ENCODE measurements around the gene CHMP5. TPM values are rescaled to one million over a fixed set of nuclear protein-coding genes. Genes with fewer than 3 reads are reported as not detected.

CHMP5 gene
- polyA plus RNA-seq, 3 donors, result 33.5 to 72.5 (median 65.0) TPM

DNA sequence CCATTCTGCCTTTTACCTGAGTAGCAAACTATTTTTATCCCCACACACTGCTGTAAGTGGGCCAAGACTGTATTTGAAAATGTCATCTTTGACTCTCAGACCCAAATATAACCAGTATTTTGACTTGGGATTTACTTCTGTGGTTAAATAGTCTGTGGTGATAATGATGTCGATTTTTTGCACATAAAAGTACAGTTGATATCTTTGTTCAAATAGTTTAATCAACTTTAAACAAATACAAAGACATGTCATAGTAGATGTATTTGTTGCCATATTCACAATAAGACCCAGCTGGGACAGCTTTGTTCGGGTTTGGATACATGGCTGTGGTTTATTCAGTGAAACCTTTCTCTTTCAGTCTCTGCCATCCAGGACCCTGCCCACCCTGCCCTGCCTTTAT is 45.9 kb downstream of the CHMP5 start:
- Histone ChIP-seq H3K36me3 (replicated peaks in 1 of 2; ENCODE audit: control insufficient read depth in 1 of 2, insufficient read depth in 2 of 2, low read length in 2 of 2) (peaks cover 94 to 100% of the 10 kb centered on the region in 2 donors), H3K9ac (ENCODE audit: insufficient read depth, low read length, poor library complexity, severe bottlenecking) (no peak overlapping the region), H2AFZ (ENCODE audit: insufficient read depth, low read depth, low read length, poor library complexity, severe bottlenecking) (no peak overlapping the region), H3K9me3 (replicated peaks in 1 of 2; ENCODE audit: control insufficient read depth in 1 of 2, insufficient read depth in 1 of 2, low read length in 2 of 2) (no peaks in the 10 kb centered on the region), H4K20me1 (ENCODE audit: insufficient read depth, low read length) (no peaks in the 10 kb centered on the region), H3K27ac (ENCODE audit: low read depth in 1 of 2, low read length in 2 of 2) (peak overlapping the region in 1 of 2 donors; percentile 29), H3K27me3 (ENCODE audit: control insufficient read depth in 2 of 2, insufficient read depth in 2 of 2, low read length in 2 of 2) (no peaks in the 10 kb centered on the region), H3K4me1 (ENCODE audit: control insufficient read depth in 1 of 2, insufficient read depth in 2 of 2, low read length in 2 of 2) (no peaks in the 10 kb centered on the region), H3K79me2 (ENCODE audit: insufficient read depth, low read length) (no peaks in the 10 kb centered on the region), H3K4me3 (replicated peaks in 1 of 3; ENCODE audit: low read depth in 2 of 3, low read length in 3 of 3) (no peak overlapping the region), H3K4me2 (replicated peaks; ENCODE audit: extremely low read depth, low read length, poor library complexity, severe bottlenecking) (no peak overlapping the region)
- H3K4me3 Mint-ChIP-seq, result no peak overlapping the region
- H3K9me3 Mint-ChIP-seq, result no peaks in the 10 kb centered on the region
- WGBS (ENCODE audit: insufficient coverage), result no CpG with 5 or more reads among the region's 2 CpGs
- H3K4me1 Mint-ChIP-seq, result no peaks in the 10 kb centered on the region
- no peak for DNase-seq
- no peaks in the 10 kb centered on the region for H3K27me3 Mint-ChIP-seq (ENCODE audit: low read depth in 3 of 3)
- peaks cover 66 to 79% of the 10 kb centered on the region in 2 donors for H3K36me3 Mint-ChIP-seq
- peak overlapping the region in 1 of 7 donors; percentile 54 for H3K27ac Mint-ChIP-seq
- intact Hi-C loops (cut with micrococcal nuclease), result no loop called here
- no peak for TF ChIP-seq CTCF (IDR thresholded peaks at IDR 0.05)

DNA sequence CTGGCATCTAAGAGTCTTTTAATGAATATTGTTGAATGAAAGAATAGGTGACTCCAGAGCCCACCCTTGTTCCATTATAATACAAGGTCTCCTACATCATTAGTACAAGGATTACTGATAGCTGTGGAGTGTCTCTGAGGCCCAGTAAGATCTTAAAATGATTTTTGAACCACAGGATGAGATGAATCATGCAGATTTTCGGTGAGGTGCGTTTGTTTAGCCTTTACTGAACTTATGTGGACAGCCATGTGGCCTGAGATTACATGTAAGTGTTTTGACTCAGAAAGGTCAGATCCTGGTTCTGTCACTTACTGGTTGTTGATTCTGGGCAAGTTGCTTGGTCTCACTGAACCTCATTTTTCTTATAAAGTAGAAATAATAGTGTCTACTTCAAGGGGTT is 47.1 kb downstream of the CHMP5 start:
- H3K4me3 ChIP-seq (replicated peaks in 1 of 3; ENCODE audit: low read depth in 2 of 3, low read length in 3 of 3), result no peak overlapping the region
- no peak overlapping the region for H3K27ac ChIP-seq (ENCODE audit: low read depth in 1 of 2, low read length in 2 of 2)
- intact Hi-C loops (cut with micrococcal nuclease), result no loop called here
- H3K4me3 Mint-ChIP-seq, result no peak overlapping the region
- WGBS (ENCODE audit: insufficient coverage), result 86% methylated on average over 2 of the region's 2 CpGs
- H3K4me2 ChIP-seq (replicated peaks; ENCODE audit: extremely low read depth, low read length, poor library complexity, severe bottlenecking), result no peak overlapping the region
- H3K4me1 ChIP-seq (ENCODE audit: control insufficient read depth in 1 of 2, insufficient read depth in 2 of 2, low read length in 2 of 2), result no peaks in the 10 kb centered on the region
- no peaks in the 10 kb centered on the region for H3K27me3 Mint-ChIP-seq (ENCODE audit: low read depth in 3 of 3)
- no peak overlapping the region for H3K9ac ChIP-seq (ENCODE audit: insufficient read depth, low read length, poor library complexity, severe bottlenecking)
- no peaks in the 10 kb centered on the region for H3K9me3 Mint-ChIP-seq
- H3K4me1 Mint-ChIP-seq, result no peaks in the 10 kb centered on the region
- peaks cover 93 to 100% of the 10 kb centered on the region in 2 donors for H3K36me3 ChIP-seq (replicated peaks in 1 of 2; ENCODE audit: control insufficient read depth in 1 of 2, insufficient read depth in 2 of 2, low read length in 2 of 2)
- H4K20me1 ChIP-seq (ENCODE audit: insufficient read depth, low read length), result no peaks in the 10 kb centered on the region
- DNase-seq, result no peak
- H3K27ac Mint-ChIP-seq, result no peak overlapping the region
- H2AFZ ChIP-seq (ENCODE audit: insufficient read depth, low read depth, low read length, poor library complexity, severe bottlenecking), result no peak overlapping the region
- no peaks in the 10 kb centered on the region for H3K27me3 ChIP-seq (ENCODE audit: control insufficient read depth in 2 of 2, insufficient read depth in 2 of 2, low read length in 2 of 2)
- H3K79me2 ChIP-seq (ENCODE audit: insufficient read depth, low read length), result no peaks in the 10 kb centered on the region
- H3K9me3 ChIP-seq (replicated peaks in 1 of 2; ENCODE audit: control insufficient read depth in 1 of 2, insufficient read depth in 1 of 2, low read length in 2 of 2), result no peaks in the 10 kb centered on the region
- peaks cover 78 to 86% of the 10 kb centered on the region in 2 donors for H3K36me3 Mint-ChIP-seq
- TF ChIP-seq CTCF (IDR thresholded peaks at IDR 0.05), result no peak

All from CD14-positive monocyte (primary cell).